Neural cell (in vitro differentiated cells): ENCODE data around the gene C19orf67. TPM values are rescaled to one million over a fixed set of nuclear protein-coding genes. Genes with fewer than 3 reads are reported as not detected.

Experiments used
- H2AFZ ChIP-seq: fragments of 200-600, 300-800 bp; sonication (generic), shearing (Covaris generic); 2 replicates; pipeline ENCODE4 v1.6.0; 2014; ENCODE audit warnings: low read depth, mild to moderate bottlenecking, antibody characterized with exemption, low read length, moderate library complexity
- H3F3A ChIP-seq: fragments of 200-600 bp; shearing (Covaris generic); 2 replicates; pipeline ENCODE4 v1.6.1; 2016; ENCODE audit warnings: mild to moderate bottlenecking, moderate library complexity, mixed read lengths, antibody characterized with exemption, low read length; ENCODE audit not compliant: insufficient read depth, poor library complexity, severe bottlenecking
- H3K27ac ChIP-seq: fragments of 200-600, 300-800 bp; sonication (generic), shearing (Covaris generic); 2 replicates; pipeline ENCODE4 v1.5.1; 2014; ENCODE audit warnings: mild to moderate bottlenecking, low read length, moderate library complexity
- H3K27me3 ChIP-seq: fragments of 300-800, 200-600 bp; sonication (generic), shearing (Covaris generic); 2 replicates; pipeline ENCODE4 v1.6.0; 2014; ENCODE audit warnings: mild to moderate bottlenecking, low read depth, low read length, moderate library complexity; ENCODE audit not compliant: insufficient read depth
- H3K36me3 ChIP-seq: fragments of 300-800, 200-600 bp; sonication (generic), shearing (Covaris generic); 2 replicates; pipeline ENCODE4 v1.5.1; 2014; ENCODE audit warnings: mild to moderate bottlenecking, antibody characterized with exemption, low read length, moderate library complexity; ENCODE audit not compliant: insufficient read depth
- H3K4me2 ChIP-seq: fragments of 300-800, 200-600 bp; sonication (generic), shearing (Covaris generic); 2 replicates; pipeline ENCODE4 v1.6.0; 2014; ENCODE audit warnings: mild to moderate bottlenecking, low read length
- H3K4me3 ChIP-seq: fragments of 300-800, 200-600 bp; sonication (generic), shearing (Covaris generic); 2 replicates; pipeline ENCODE4 v1.5.1; 2014; ENCODE audit warnings: mild to moderate bottlenecking, low read length, moderate library complexity
- H3K79me2 ChIP-seq: fragments of 200-600 bp; shearing (Covaris generic); replicated peaks from 2 replicates; pipeline ENCODE4 v1.6.0; 2014; ENCODE audit warnings: mild to moderate bottlenecking, low read length, moderate library complexity; ENCODE audit not compliant: insufficient read depth
- H3K9ac ChIP-seq: fragments of 300-800, 200-600 bp; sonication (generic), shearing (Covaris generic); 2 replicates; pipeline ENCODE4 v1.6.1; 2016; ENCODE audit warnings: mild to moderate bottlenecking, low read length, mixed read lengths
- H3K9me2 ChIP-seq: fragments of 200-600 bp; shearing (Covaris generic); 2 replicates; pipeline ENCODE4 v1.6.1; 2016; ENCODE audit warnings: mild to moderate bottlenecking, low read length, mixed read lengths; ENCODE audit not compliant: insufficient read depth
- H3K9me3 ChIP-seq: fragments of 200-600, 300-800 bp; sonication (generic), shearing (Covaris generic); 2 replicates; pipeline ENCODE4 v1.6.1; 2016; ENCODE audit warnings: mild to moderate bottlenecking, mixed run types, low read length, moderate library complexity, mixed read lengths
- H4K20me1 ChIP-seq: fragments of 200-600 bp; shearing (Covaris generic); 2 replicates; pipeline ENCODE4 v1.6.1; 2016; ENCODE audit warnings: mild to moderate bottlenecking, mixed run types; ENCODE audit not compliant: insufficient read depth
- CTCF ChIP-seq: fragments of 450-650 bp; IDR thresholded peaks from 2 replicates; pipeline ENCODE4 v1.5.1; 2014; ENCODE audit warnings: antibody characterized with exemption, mild to moderate bottlenecking, moderate library complexity; ENCODE audit not compliant: poor library complexity, severe bottlenecking
- EP300 ChIP-seq: fragments of 450-650 bp; conservative IDR thresholded peaks from 2 replicates; pipeline ENCODE4 v1.6.1; 2014; ENCODE audit warnings: antibody characterized with exemption, mild to moderate bottlenecking, moderate library complexity; ENCODE audit not compliant: poor library complexity, severe bottlenecking
- EZH2 ChIP-seq: fragments of 200-600, 300-800 bp; shearing (Covaris generic), sonication (generic); IDR thresholded peaks from 2 replicates; pipeline ENCODE4 v1.6.1; 2014; ENCODE audit warnings: antibody characterized with exemption, low read length, borderline replicate concordance, mild to moderate bottlenecking; ENCODE audit not compliant: insufficient read depth, poor library complexity, severe bottlenecking
- MXI1 ChIP-seq: fragments of 450-650 bp; conservative IDR thresholded peaks from 2 replicates; pipeline ENCODE4 v1.6.1; 2014; ENCODE audit warnings: antibody characterized with exemption, mild to moderate bottlenecking; ENCODE audit not compliant: poor library complexity, severe bottlenecking
- POLR2AphosphoS5 ChIP-seq: IDR thresholded peaks from 2 replicates; pipeline ENCODE4 v1.6.1; 2012
- RAD21 ChIP-seq: fragments of 450-650 bp; conservative IDR thresholded peaks from 2 replicates; pipeline ENCODE4 v1.6.1; 2014; ENCODE audit warnings: antibody characterized with exemption, mild to moderate bottlenecking, moderate library complexity
- REST ChIP-seq: IDR thresholded peaks from 2 replicates; pipeline ENCODE4 v1.6.1; 2012; ENCODE audit warnings: borderline replicate concordance
- SMC3 ChIP-seq: fragments of 450-650 bp; conservative IDR thresholded peaks from 2 replicates; pipeline ENCODE4 v1.6.1; 2014; ENCODE audit warnings: antibody characterized with exemption, mild to moderate bottlenecking, moderate library complexity; ENCODE audit not compliant: poor library complexity
- TAF1 ChIP-seq: IDR thresholded peaks from 2 replicates; pipeline ENCODE4 v1.6.1; 2012; ENCODE audit warnings: low read depth
- polyA plus RNA-seq: library from polyadenylated mRNA; depleted of rRNA; stranded (reverse); fragments of >200 nt; gene quantifications from 2 replicates; pipeline ENCODE4 v1.2.3, GENCODE V29; 2014

Gene C19orf67
- polyA plus RNA-seq, 1 donor from 2014 or later, result not detected

DNA sequence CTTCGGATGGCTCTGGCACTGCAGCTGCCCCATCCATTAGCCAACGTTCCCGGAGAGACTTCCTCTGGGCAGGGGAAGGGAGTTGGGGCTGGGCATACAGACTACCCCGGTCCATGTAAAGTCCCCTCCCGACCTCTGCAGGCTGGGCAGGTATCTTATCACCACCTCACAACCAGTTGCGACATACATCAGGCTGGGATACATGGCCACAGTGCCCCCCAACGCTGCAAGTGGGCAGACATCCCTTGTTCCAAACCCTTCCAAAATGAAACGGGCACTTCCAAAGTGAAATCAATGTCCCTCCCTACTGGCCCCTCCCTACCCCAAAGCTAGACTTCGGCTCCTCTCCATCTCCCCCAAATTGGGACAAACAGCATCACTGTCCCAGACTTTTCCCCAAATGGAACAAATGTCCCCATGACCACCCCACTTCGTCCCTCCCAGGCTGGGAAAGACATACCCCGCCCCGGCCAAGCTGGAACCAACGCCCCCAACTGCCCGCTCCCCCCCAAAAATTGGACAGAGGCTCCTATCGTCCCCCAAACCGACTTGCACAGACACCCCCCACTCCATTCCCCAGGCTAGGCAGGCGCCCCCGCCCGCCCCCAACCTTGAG, 28.7 kb downstream of the C19orf67 start:
- no peaks in the 10 kb centered on the region for H3F3A ChIP-seq
- peak overlapping the region; percentile 12 for H3K9ac ChIP-seq
- H3K27ac ChIP-seq, result no peak overlapping the region
- H3K9me2 ChIP-seq, result no peaks in the 10 kb centered on the region
- no peak overlapping the region for H2AFZ ChIP-seq
- H3K4me2 ChIP-seq, result no peak overlapping the region
- no peak for TF ChIP-seq REST
- no peak for TF ChIP-seq POLR2AphosphoS5
- TF ChIP-seq MXI1, result no peak
- TF ChIP-seq EP300, result no peak
- no peak for TF ChIP-seq EZH2
- TF ChIP-seq RAD21, result no peak
- TF ChIP-seq TAF1, result no peak
- no peak for TF ChIP-seq CTCF
- TF ChIP-seq SMC3, result no peak
- no peaks in the 10 kb centered on the region for H3K9me3 ChIP-seq
- no peaks in the 10 kb centered on the region for H3K36me3 ChIP-seq
- peaks cover 18% of the 10 kb centered on the region for H3K27me3 ChIP-seq
- H4K20me1 ChIP-seq, result no peaks in the 10 kb centered on the region
- no peaks in the 10 kb centered on the region for H3K79me2 ChIP-seq
- H3K4me3 ChIP-seq, result peak overlapping the region; percentile 59

DNA sequence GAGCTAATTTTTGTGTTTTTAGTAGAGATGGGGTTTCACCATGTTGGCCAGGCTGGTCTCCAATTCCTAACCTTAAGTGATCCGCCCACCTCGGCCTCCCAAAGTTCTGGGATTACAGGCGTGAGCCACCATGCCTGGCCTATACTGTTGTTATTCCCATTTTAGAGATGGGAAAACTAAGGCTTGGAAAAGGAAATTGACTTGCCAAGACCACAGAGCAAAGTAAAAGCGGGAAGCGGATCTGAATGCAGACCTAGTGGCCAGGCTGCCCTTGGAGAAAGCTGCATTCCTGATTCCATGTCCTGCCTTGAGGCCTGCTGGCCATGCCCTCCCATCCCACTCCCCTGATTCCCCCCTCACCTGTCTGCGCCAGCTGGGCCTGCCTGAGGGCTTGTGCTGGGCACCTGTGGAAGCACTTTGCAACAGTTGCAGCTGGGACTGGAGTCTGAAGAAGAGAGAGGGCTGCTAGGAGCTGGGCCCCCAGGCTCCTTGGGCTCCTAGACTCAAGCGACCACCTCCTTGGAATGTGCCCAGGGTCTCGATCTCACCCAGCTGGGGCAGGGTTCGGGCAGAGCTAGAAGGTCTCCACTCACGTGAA, 29.4 kb downstream of the C19orf67 start:
- Histone ChIP-seq H3K9me2 (no peaks in the 10 kb centered on the region), H3K4me3 (no peak overlapping the region), H3K9ac (no peak overlapping the region), H3K36me3 (no peaks in the 10 kb centered on the region), H3K27me3 (peaks cover 18% of the 10 kb centered on the region), H3F3A (no peaks in the 10 kb centered on the region), H3K27ac (no peak overlapping the region), H3K9me3 (no peaks in the 10 kb centered on the region), H3K4me2 (no peak overlapping the region), H4K20me1 (no peaks in the 10 kb centered on the region), H2AFZ (no peak overlapping the region), H3K79me2 (no peaks in the 10 kb centered on the region)
- TF ChIP-seq REST, result no peak
- TF ChIP-seq EZH2, result no peak
- no peak for TF ChIP-seq TAF1
- TF ChIP-seq EP300, result no peak
- no peak for TF ChIP-seq RAD21
- no peak for TF ChIP-seq POLR2AphosphoS5
- no peak for TF ChIP-seq CTCF
- no peak for TF ChIP-seq MXI1
- TF ChIP-seq SMC3, result no peak
